Measurements from ENCODE around the gene KIR2DL1. TPM values are rescaled to one million over a fixed set of nuclear protein-coding genes. Genes with fewer than 3 reads are reported as not detected.

Gene KIR2DL1
- polyA plus RNA-seq, 3 donors: not detected

DNA sequence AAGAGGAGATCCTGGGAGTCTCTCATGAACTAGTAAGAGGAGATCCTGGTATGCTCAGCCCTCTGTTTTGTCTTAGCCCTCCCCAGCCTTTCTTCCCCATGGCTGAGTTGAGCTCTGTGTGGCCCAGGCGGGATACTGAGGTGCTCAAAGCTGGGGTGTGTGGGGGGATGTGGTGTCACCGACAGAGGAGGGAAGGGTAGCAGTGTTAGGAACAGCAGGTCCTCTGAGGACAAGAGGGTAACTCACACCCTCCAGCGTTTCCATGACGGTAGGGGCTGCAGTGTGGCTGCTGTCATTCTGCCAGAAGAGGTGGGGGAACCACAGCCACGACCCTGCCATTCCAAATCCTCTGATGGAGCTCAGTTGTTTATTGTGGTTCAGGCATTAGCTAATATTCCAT lies 34.5 kb downstream of the KIR2DL1 start:
- no peaks in the 10 kb centered on the region for H3K4me1 ChIP-seq (ENCODE audit: control insufficient read depth in 1 of 2, insufficient read depth in 2 of 2, low read length in 2 of 2)
- Mint-ChIP-seq H3K4me1 (peaks cover 3% of the 10 kb centered on the region), H3K27me3 (ENCODE audit: low read depth in 3 of 3) (peaks cover 14 to 22% (median 20%) of the 10 kb centered on the region in 3 donors), H3K27ac (no peak overlapping the region), H3K4me3 (no peak overlapping the region), H3K9me3 (peaks cover 0 to 5% (median 2%) of the 10 kb centered on the region in 7 donors), H3K36me3 (no peaks in the 10 kb centered on the region)
- H3K4me3 ChIP-seq (replicated peaks in 1 of 3; ENCODE audit: low read depth in 2 of 3, low read length in 3 of 3): no peak overlapping the region
- no peaks in the 10 kb centered on the region for H3K9me3 ChIP-seq (replicated peaks in 1 of 2; ENCODE audit: control insufficient read depth in 1 of 2, insufficient read depth in 1 of 2, low read length in 2 of 2)
- no peak overlapping the region for H3K4me2 ChIP-seq (replicated peaks; ENCODE audit: extremely low read depth, low read length, poor library complexity, severe bottlenecking)
- no peaks in the 10 kb centered on the region for H3K27me3 ChIP-seq (ENCODE audit: control insufficient read depth in 2 of 2, insufficient read depth in 2 of 2, low read length in 2 of 2)
- no peaks in the 10 kb centered on the region for H3K36me3 ChIP-seq (replicated peaks in 1 of 2; ENCODE audit: control insufficient read depth in 1 of 2, insufficient read depth in 2 of 2, low read length in 2 of 2)
- H4K20me1 ChIP-seq (ENCODE audit: insufficient read depth, low read length): no peaks in the 10 kb centered on the region
- intact Hi-C loops (cut with micrococcal nuclease): no loop called here
- DNase-seq: no peak
- H3K27ac ChIP-seq (ENCODE audit: low read depth in 1 of 2, low read length in 2 of 2): no peak overlapping the region
- no peak overlapping the region for H2AFZ ChIP-seq (ENCODE audit: insufficient read depth, low read depth, low read length, poor library complexity, severe bottlenecking)
- WGBS (ENCODE audit: insufficient coverage): 100% methylated on average over 1 of the region's 5 CpGs
- TF ChIP-seq, protein P1, sequence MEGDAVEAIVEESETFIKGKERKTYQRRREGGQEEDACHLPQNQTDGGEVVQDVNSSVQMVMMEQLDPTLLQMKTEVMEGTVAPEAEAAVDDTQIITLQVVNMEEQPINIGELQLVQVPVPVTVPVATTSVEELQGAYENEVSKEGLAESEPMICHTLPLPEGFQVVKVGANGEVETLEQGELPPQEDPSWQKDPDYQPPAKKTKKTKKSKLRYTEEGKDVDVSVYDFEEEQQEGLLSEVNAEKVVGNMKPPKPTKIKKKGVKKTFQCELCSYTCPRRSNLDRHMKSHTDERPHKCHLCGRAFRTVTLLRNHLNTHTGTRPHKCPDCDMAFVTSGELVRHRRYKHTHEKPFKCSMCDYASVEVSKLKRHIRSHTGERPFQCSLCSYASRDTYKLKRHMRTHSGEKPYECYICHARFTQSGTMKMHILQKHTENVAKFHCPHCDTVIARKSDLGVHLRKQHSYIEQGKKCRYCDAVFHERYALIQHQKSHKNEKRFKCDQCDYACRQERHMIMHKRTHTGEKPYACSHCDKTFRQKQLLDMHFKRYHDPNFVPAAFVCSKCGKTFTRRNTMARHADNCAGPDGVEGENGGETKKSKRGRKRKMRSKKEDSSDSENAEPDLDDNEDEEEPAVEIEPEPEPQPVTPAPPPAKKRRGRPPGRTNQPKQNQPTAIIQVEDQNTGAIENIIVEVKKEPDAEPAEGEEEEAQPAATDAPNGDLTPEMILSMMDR (IDR thresholded peaks at IDR 0.05): no peak
- H3K79me2 ChIP-seq (ENCODE audit: insufficient read depth, low read length): no peaks in the 10 kb centered on the region
- no peak overlapping the region for H3K9ac ChIP-seq (ENCODE audit: insufficient read depth, low read length, poor library complexity, severe bottlenecking)

DNA sequence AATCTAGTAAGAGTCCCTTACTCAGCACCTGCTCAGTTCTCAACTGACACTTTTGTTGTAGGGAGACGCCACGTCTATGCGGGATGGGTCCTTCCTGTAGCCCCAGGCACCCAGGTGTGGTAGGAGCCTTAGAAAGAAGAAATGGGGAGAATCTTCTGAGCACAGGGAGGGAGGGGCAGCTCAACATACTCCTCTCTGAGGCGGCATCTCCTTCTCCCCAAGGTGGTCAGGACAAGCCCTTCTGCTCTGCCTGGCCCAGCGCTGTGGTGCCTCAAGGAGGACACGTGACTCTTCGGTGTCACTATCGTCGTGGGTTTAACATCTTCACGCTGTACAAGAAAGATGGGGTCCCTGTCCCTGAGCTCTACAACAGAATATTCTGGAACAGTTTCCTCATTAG lies 35.0 kb downstream of the KIR2DL1 start:
- no peak overlapping the region for H2AFZ ChIP-seq (ENCODE audit: insufficient read depth, low read depth, low read length, poor library complexity, severe bottlenecking)
- Mint-ChIP-seq H3K27me3 (ENCODE audit: low read depth in 3 of 3) (peaks cover 14 to 27% (median 22%) of the 10 kb centered on the region in 3 donors), H3K4me3 (no peak overlapping the region), H3K27ac (no peak overlapping the region), H3K9me3 (peaks cover 0 to 2% (median 0%) of the 10 kb centered on the region in 7 donors), H3K36me3 (no peaks in the 10 kb centered on the region), H3K4me1 (peaks cover 3% of the 10 kb centered on the region)
- no peaks in the 10 kb centered on the region for H4K20me1 ChIP-seq (ENCODE audit: insufficient read depth, low read length)
- no peaks in the 10 kb centered on the region for H3K79me2 ChIP-seq (ENCODE audit: insufficient read depth, low read length)
- TF ChIP-seq, protein P1 (IDR thresholded peaks at IDR 0.05): no peak
- DNase-seq: no peak
- intact Hi-C loops (cut with micrococcal nuclease): no loop called here
- H3K9me3 ChIP-seq (replicated peaks in 1 of 2; ENCODE audit: control insufficient read depth in 1 of 2, insufficient read depth in 1 of 2, low read length in 2 of 2): no peaks in the 10 kb centered on the region
- H3K4me1 ChIP-seq (ENCODE audit: control insufficient read depth in 1 of 2, insufficient read depth in 2 of 2, low read length in 2 of 2): no peaks in the 10 kb centered on the region
- no peak overlapping the region for H3K4me3 ChIP-seq (replicated peaks in 1 of 3; ENCODE audit: low read depth in 2 of 3, low read length in 3 of 3)
- no peaks in the 10 kb centered on the region for H3K36me3 ChIP-seq (replicated peaks in 1 of 2; ENCODE audit: control insufficient read depth in 1 of 2, insufficient read depth in 2 of 2, low read length in 2 of 2)
- no peaks in the 10 kb centered on the region for H3K27me3 ChIP-seq (ENCODE audit: control insufficient read depth in 2 of 2, insufficient read depth in 2 of 2, low read length in 2 of 2)
- 96% methylated on average over 7 of the region's 10 CpGs for WGBS (ENCODE audit: insufficient coverage)
- no peak overlapping the region for H3K9ac ChIP-seq (ENCODE audit: insufficient read depth, low read length, poor library complexity, severe bottlenecking)
- no peak overlapping the region for H3K4me2 ChIP-seq (replicated peaks; ENCODE audit: extremely low read depth, low read length, poor library complexity, severe bottlenecking)
- H3K27ac ChIP-seq (ENCODE audit: low read depth in 1 of 2, low read length in 2 of 2): no peak overlapping the region
